Measurements from ENCODE around the gene PHKB.

DNA sequence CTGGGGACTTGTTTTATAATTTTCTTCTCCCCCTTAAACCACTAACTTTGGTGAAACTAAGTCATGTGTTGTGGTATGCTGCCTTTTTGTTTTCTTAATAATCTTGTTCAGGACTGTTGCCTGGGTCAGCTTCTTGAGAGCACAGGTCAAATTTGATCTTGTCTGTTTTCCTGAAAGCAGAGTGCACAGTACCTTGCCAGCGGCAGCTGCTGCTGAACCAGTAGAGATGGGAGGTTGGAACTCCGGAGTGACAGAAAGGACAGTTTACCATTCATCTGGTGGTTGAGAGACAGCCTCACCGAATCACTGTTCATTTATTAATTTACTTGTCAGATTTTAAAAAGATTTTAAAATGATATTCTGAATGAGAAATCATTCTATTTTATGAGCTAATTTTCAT lies 125.0 kb downstream of the PHKB start:
- TF ChIP-seq, protein P1, sequence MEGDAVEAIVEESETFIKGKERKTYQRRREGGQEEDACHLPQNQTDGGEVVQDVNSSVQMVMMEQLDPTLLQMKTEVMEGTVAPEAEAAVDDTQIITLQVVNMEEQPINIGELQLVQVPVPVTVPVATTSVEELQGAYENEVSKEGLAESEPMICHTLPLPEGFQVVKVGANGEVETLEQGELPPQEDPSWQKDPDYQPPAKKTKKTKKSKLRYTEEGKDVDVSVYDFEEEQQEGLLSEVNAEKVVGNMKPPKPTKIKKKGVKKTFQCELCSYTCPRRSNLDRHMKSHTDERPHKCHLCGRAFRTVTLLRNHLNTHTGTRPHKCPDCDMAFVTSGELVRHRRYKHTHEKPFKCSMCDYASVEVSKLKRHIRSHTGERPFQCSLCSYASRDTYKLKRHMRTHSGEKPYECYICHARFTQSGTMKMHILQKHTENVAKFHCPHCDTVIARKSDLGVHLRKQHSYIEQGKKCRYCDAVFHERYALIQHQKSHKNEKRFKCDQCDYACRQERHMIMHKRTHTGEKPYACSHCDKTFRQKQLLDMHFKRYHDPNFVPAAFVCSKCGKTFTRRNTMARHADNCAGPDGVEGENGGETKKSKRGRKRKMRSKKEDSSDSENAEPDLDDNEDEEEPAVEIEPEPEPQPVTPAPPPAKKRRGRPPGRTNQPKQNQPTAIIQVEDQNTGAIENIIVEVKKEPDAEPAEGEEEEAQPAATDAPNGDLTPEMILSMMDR (conservative IDR thresholded peaks at IDR 0.05 in 1 of 2, IDR thresholded peaks at IDR 0.05 in 1 of 2; ENCODE audit: extremely low read depth in 1 of 2, insufficient read depth in 1 of 2, low read depth in 1 of 2, low read length in 2 of 2), result no peak
- TF ChIP-seq EZH2 (IDR thresholded peaks at IDR 0.05; ENCODE audit: borderline replicate concordance, low read length), result no peak

Data from mammary epithelial cell (primary cell).